Activated T-cell treated with anti-CD3 and anti-CD28 coated beads, Interleukin-2, amount 50 U/mL, for 72 hours (primary cell): ENCODE measurements around the gene ADGRL1. TPM values are rescaled to one million over a fixed set of nuclear protein-coding genes. Genes with fewer than 3 reads are reported as not detected.
"Not testable (repeated sequence)": the region's sequence is repeated elsewhere in the genome, so short reads cannot be mapped to it uniquely, and the experiment has no call there.

Experiments
- ATAC-seq, 2 donors: fragments of 150-1000 bp; cut with Tn5 transposase; replicated peaks in 1 of 2; 2 replicates each; pipeline ENCODE4 v1.10.0; 2021; ENCODE audit warnings: moderate library complexity in 2 of 2, mild to moderate bottlenecking in 1 of 2
- DNase-seq, 2 donors: peaks; one replicate each; pipeline ENCODE4 v3.0.0; 2021 to 2022; ENCODE audit warnings: mixed read lengths in 1 of 2
- H3K27ac Mint-ChIP-seq: one replicate; pipeline ENCODE4 v1.8.0; 2022; ENCODE audit warnings: mild to moderate bottlenecking, moderate library complexity, mixed read lengths
- H3K27me3 Mint-ChIP-seq: one replicate; pipeline ENCODE4 v1.8.0; 2022; ENCODE audit warnings: low read depth, mixed read lengths
- H3K36me3 Mint-ChIP-seq, 2 donors: one replicate each; pipeline ENCODE4 v1.8.0; 2022; ENCODE audit warnings: mixed read lengths in 2 of 2, mild to moderate bottlenecking in 1 of 2; ENCODE audit not compliant: insufficient read depth in 2 of 2
- H3K4me1 Mint-ChIP-seq: one replicate; pipeline ENCODE4 v1.8.0; 2022; ENCODE audit warnings: low read depth, mixed read lengths
- H3K4me3 Mint-ChIP-seq, 2 donors: one replicate each; pipeline ENCODE4 v1.8.0; 2022; ENCODE audit warnings: mild to moderate bottlenecking in 2 of 2, mixed read lengths in 2 of 2, moderate library complexity in 2 of 2
- H3K9me3 Mint-ChIP-seq, 2 donors: one replicate each; pipeline ENCODE4 v1.8.0; 2022; ENCODE audit warnings: mixed read lengths in 2 of 2
- total RNA-seq, 2 donors: library from RNA; stranded (reverse); gene quantifications; one replicate each; pipeline ENCODE4 v1.2.3, GENCODE V29; 2022

The ADGRL1 gene
- 10 to 100 TPM; 15.0 to 21.2 TPM for total RNA-seq

- ATAC-seq (peak in 1 of 2 donors; percentile 15), DNase-seq (peak; percentile 25 to 34)
- H3K36me3 Mint-ChIP-seq, H3K9me3 Mint-ChIP-seq: not testable (repeated sequence)
- Mint-ChIP-seq H3K4me1 (peaks cover 34% of the 10 kb centered on the region), H3K27ac (peak within 1 kb of the TSS; percentile 93), H3K27me3 (peaks cover 38% of the 10 kb centered on the region), H3K4me3 (peak within 1 kb of the TSS; percentile 90)
Measured at GRCh38 chr19:14205452-14206287, at the start of gene ADGRL1. TSS of gene ADGRL1 (minus strand) at chr19:14206169. CDS start at chr19:14183602, 22,567 bp downstream.

- not testable (repeated sequence) for H3K27ac Mint-ChIP-seq, H3K27me3 Mint-ChIP-seq, H3K36me3 Mint-ChIP-seq, H3K9me3 Mint-ChIP-seq, DNase-seq, H3K4me1 Mint-ChIP-seq, ATAC-seq, H3K4me3 Mint-ChIP-seq
Measured at GRCh38 chr19:14255316-14255715, 49.3 kb upstream of the ADGRL1 start.

- not testable (repeated sequence) for H3K4me3 Mint-ChIP-seq, H3K27me3 Mint-ChIP-seq, H3K36me3 Mint-ChIP-seq, H3K9me3 Mint-ChIP-seq, H3K4me1 Mint-ChIP-seq, H3K27ac Mint-ChIP-seq
- peak in 1 of 2 donors; percentile 2 for DNase-seq
- peak in 1 of 2 donors; percentile 32 for ATAC-seq
Measured at GRCh38 chr19:14253822-14254599, 48.0 kb upstream of the ADGRL1 start.

GRCh38 chr19:14252136-14252535, 46.2 kb upstream of the ADGRL1 start:
- not testable (repeated sequence) for ATAC-seq, DNase-seq, H3K27ac Mint-ChIP-seq, H3K9me3 Mint-ChIP-seq, H3K36me3 Mint-ChIP-seq, H3K4me1 Mint-ChIP-seq, H3K27me3 Mint-ChIP-seq, H3K4me3 Mint-ChIP-seq

GRCh38 chr19:14250870-14251269, 44.9 kb upstream of the ADGRL1 start:
- no peak overlapping the region for H3K27ac Mint-ChIP-seq
- no peaks in the 10 kb centered on the region for H3K27me3 Mint-ChIP-seq
- no peaks in the 10 kb centered on the region for H3K36me3 Mint-ChIP-seq
- H3K9me3 Mint-ChIP-seq = no peaks in the 10 kb centered on the region
- no peak overlapping the region for H3K4me3 Mint-ChIP-seq
- no peak for ATAC-seq
- no peak for DNase-seq
- H3K4me1 Mint-ChIP-seq = peaks cover 7% of the 10 kb centered on the region

- not testable (repeated sequence) for H3K36me3 Mint-ChIP-seq, H3K4me1 Mint-ChIP-seq, H3K27ac Mint-ChIP-seq, H3K27me3 Mint-ChIP-seq, H3K9me3 Mint-ChIP-seq, ATAC-seq, DNase-seq
- H3K4me3 Mint-ChIP-seq = peak overlapping the region; percentile 8 to 25
Measured at GRCh38 chr19:14250315-14250714, 44.3 kb upstream of the ADGRL1 start.

GRCh38 chr19:14249891-14250290, 43.9 kb upstream of the ADGRL1 start:
- not testable (repeated sequence) for H3K4me1 Mint-ChIP-seq, DNase-seq, ATAC-seq, H3K27ac Mint-ChIP-seq, H3K27me3 Mint-ChIP-seq, H3K36me3 Mint-ChIP-seq, H3K9me3 Mint-ChIP-seq
- H3K4me3 Mint-ChIP-seq = peak overlapping the region; percentile 68 to 69

- Mint-ChIP-seq H3K4me3 (peak overlapping the region; percentile 68 to 69), H3K27ac (peak overlapping the region; percentile 42)
- H3K9me3 Mint-ChIP-seq, H3K36me3 Mint-ChIP-seq, H3K27me3 Mint-ChIP-seq, H3K4me1 Mint-ChIP-seq: not testable (repeated sequence)
- peak in 1 of 2 donors; percentile 55 for ATAC-seq
- DNase-seq = peak; percentile 7 to 28
Measured at GRCh38 chr19:14249012-14249754, 43.2 kb upstream of the ADGRL1 start.

- peaks cover under 1% of the 10 kb centered on the region for H3K4me1 Mint-ChIP-seq
- H3K4me3 Mint-ChIP-seq = peak overlapping the region; percentile 47 to 60
- no peaks in the 10 kb centered on the region for H3K9me3 Mint-ChIP-seq
- H3K27me3 Mint-ChIP-seq = no peaks in the 10 kb centered on the region
- ATAC-seq (peak; percentile 47 to 65), DNase-seq (peak; percentile 37 to 52)
- H3K27ac Mint-ChIP-seq = peak overlapping the region; percentile 60
- no peaks in the 10 kb centered on the region for H3K36me3 Mint-ChIP-seq
Measured at GRCh38 chr19:14248578-14249011, 42.6 kb upstream of the ADGRL1 start.

GRCh38 chr19:14247548-14248471, 41.8 kb upstream of the ADGRL1 start:
- H3K4me3 Mint-ChIP-seq = peak overlapping the region; percentile 59 to 69
- H3K4me1 Mint-ChIP-seq, H3K9me3 Mint-ChIP-seq, H3K36me3 Mint-ChIP-seq, H3K27me3 Mint-ChIP-seq: not testable (repeated sequence)
- DNase-seq = peak in 1 of 2 donors; percentile 8
- peak; percentile 34 to 42 for ATAC-seq
- peak overlapping the region; percentile 38 for H3K27ac Mint-ChIP-seq

GRCh38 chr19:14247205-14247547, 41.2 kb upstream of the ADGRL1 start:
- H3K9me3 Mint-ChIP-seq, ATAC-seq, H3K36me3 Mint-ChIP-seq, H3K4me1 Mint-ChIP-seq, H3K27me3 Mint-ChIP-seq, H3K27ac Mint-ChIP-seq, DNase-seq: not testable (repeated sequence)
- peak overlapping the region in 1 of 2 donors; percentile 69 for H3K4me3 Mint-ChIP-seq

GRCh38 chr19:14244393-14244792, 38.4 kb upstream of the ADGRL1 start:
- not testable (repeated sequence) for H3K9me3 Mint-ChIP-seq, H3K27me3 Mint-ChIP-seq, H3K36me3 Mint-ChIP-seq, H3K4me3 Mint-ChIP-seq, ATAC-seq, H3K27ac Mint-ChIP-seq, H3K4me1 Mint-ChIP-seq, DNase-seq
